Measurements from ENCODE around the gene ART1.
"Not testable (repeated sequence)": the region's sequence is repeated elsewhere in the genome, so short reads cannot be mapped to it uniquely, and the experiment has no call there.

Gene ART1

GRCh38 chr11:3648843-3649242, 3.9 kb downstream of the ART1 start:
- H3K4me1 ChIP-seq (ENCODE audit: control insufficient read depth, insufficient read depth, low read length, poor library complexity, severe bottlenecking); H3K36me3 ChIP-seq (ENCODE audit: control insufficient read depth, insufficient read depth, low read length); H3K4me3 ChIP-seq (ENCODE audit: extremely low read depth, insufficient read depth, low read length, poor library complexity, severe bottlenecking); H3K27ac ChIP-seq (ENCODE audit: low read depth, low read length, severe bottlenecking): not testable (repeated sequence)
- H3K9me3 ChIP-seq (ENCODE audit: control insufficient read depth, low read length): peaks cover 10% of the 10 kb centered on the region
- 94 to 96% methylated on average over 9 to 10 of the region's 13 CpGs for WGBS, 2 experiments (ENCODE audit: insufficient coverage in 2 of 2)

- not testable (repeated sequence) for H3K4me1 ChIP-seq (ENCODE audit: control insufficient read depth, insufficient read depth, low read length, poor library complexity, severe bottlenecking); H3K36me3 ChIP-seq (ENCODE audit: control insufficient read depth, insufficient read depth, low read length); H3K9me3 ChIP-seq (ENCODE audit: control insufficient read depth, low read length); H3K27ac ChIP-seq (ENCODE audit: low read depth, low read length, severe bottlenecking); H3K4me3 ChIP-seq (ENCODE audit: extremely low read depth, insufficient read depth, low read length, poor library complexity, severe bottlenecking)
- WGBS, 2 experiments (ENCODE audit: insufficient coverage in 2 of 2): 44 to 55% methylated on average over 6 of the region's 9 CpGs
Measured at GRCh38 chr11:3649374-3649773, 4.4 kb downstream of the ART1 start.

- not testable (repeated sequence) for H3K4me1 ChIP-seq (ENCODE audit: control insufficient read depth, insufficient read depth, low read length, poor library complexity, severe bottlenecking); H3K27ac ChIP-seq (ENCODE audit: low read depth, low read length, severe bottlenecking); H3K4me3 ChIP-seq (ENCODE audit: extremely low read depth, insufficient read depth, low read length, poor library complexity, severe bottlenecking); H3K9me3 ChIP-seq (ENCODE audit: control insufficient read depth, low read length); H3K36me3 ChIP-seq (ENCODE audit: control insufficient read depth, insufficient read depth, low read length)
- WGBS, 2 experiments (ENCODE audit: insufficient coverage in 2 of 2): 100% methylated on average over 1 of the region's 3 CpGs; no CpG with 5 or more reads in 1 of the 2 experiments
Measured at GRCh38 chr11:3652514-3652913, 7.6 kb downstream of the ART1 start.

GRCh38 chr11:3655547-3655946, 10.6 kb downstream of the ART1 start:
- H3K36me3 ChIP-seq (ENCODE audit: control insufficient read depth, insufficient read depth, low read length): no peaks in the 10 kb centered on the region
- H3K4me3 ChIP-seq (ENCODE audit: extremely low read depth, insufficient read depth, low read length, poor library complexity, severe bottlenecking): no peak overlapping the region
- H3K27ac ChIP-seq (ENCODE audit: low read depth, low read length, severe bottlenecking): no peak overlapping the region
- H3K9me3 ChIP-seq (ENCODE audit: control insufficient read depth, low read length): no peaks in the 10 kb centered on the region
- 83 to 84% methylated on average over 2 to 3 of the region's 3 CpGs for WGBS, 2 experiments (ENCODE audit: insufficient coverage in 2 of 2)
- no peaks in the 10 kb centered on the region for H3K4me1 ChIP-seq (ENCODE audit: control insufficient read depth, insufficient read depth, low read length, poor library complexity, severe bottlenecking)

GRCh38 chr11:3657331-3657730, 12.4 kb downstream of the ART1 start:
- 89 to 100% methylated on average over 2 to 4 of the region's 5 CpGs for WGBS, 2 experiments (ENCODE audit: insufficient coverage in 2 of 2)
- not testable (repeated sequence) for H3K9me3 ChIP-seq (ENCODE audit: control insufficient read depth, low read length); H3K4me1 ChIP-seq (ENCODE audit: control insufficient read depth, insufficient read depth, low read length, poor library complexity, severe bottlenecking); H3K27ac ChIP-seq (ENCODE audit: low read depth, low read length, severe bottlenecking); H3K4me3 ChIP-seq (ENCODE audit: extremely low read depth, insufficient read depth, low read length, poor library complexity, severe bottlenecking); H3K36me3 ChIP-seq (ENCODE audit: control insufficient read depth, insufficient read depth, low read length)

- H3K36me3 ChIP-seq (ENCODE audit: control insufficient read depth, insufficient read depth, low read length): no peaks in the 10 kb centered on the region
- H3K27ac ChIP-seq (ENCODE audit: low read depth, low read length, severe bottlenecking): no peak overlapping the region
- no peaks in the 10 kb centered on the region for H3K4me1 ChIP-seq (ENCODE audit: control insufficient read depth, insufficient read depth, low read length, poor library complexity, severe bottlenecking)
- 91 to 100% methylated on average over 6 to 7 of the region's 8 CpGs for WGBS, 2 experiments (ENCODE audit: insufficient coverage in 2 of 2)
- H3K4me3 ChIP-seq (ENCODE audit: extremely low read depth, insufficient read depth, low read length, poor library complexity, severe bottlenecking): no peak overlapping the region
- no peaks in the 10 kb centered on the region for H3K9me3 ChIP-seq (ENCODE audit: control insufficient read depth, low read length)
Measured at GRCh38 chr11:3658252-3658651, 13.3 kb downstream of the ART1 start.

GRCh38 chr11:3659595-3660515, 14.9 kb downstream of the ART1 start:
- H3K9me3 ChIP-seq (ENCODE audit: control insufficient read depth, low read length): no peaks in the 10 kb centered on the region

GRCh38 chr11:3660960-3661359, 16.0 kb downstream of the ART1 start:
- WGBS, 2 experiments (ENCODE audit: insufficient coverage in 2 of 2): 82 to 95% methylated on average over 2 of the region's 2 CpGs
- no peak overlapping the region for H3K27ac ChIP-seq (ENCODE audit: low read depth, low read length, severe bottlenecking)
- no peaks in the 10 kb centered on the region for H3K4me1 ChIP-seq (ENCODE audit: control insufficient read depth, insufficient read depth, low read length, poor library complexity, severe bottlenecking)
- no peak overlapping the region for H3K4me3 ChIP-seq (ENCODE audit: extremely low read depth, insufficient read depth, low read length, poor library complexity, severe bottlenecking)
- no peaks in the 10 kb centered on the region for H3K9me3 ChIP-seq (ENCODE audit: control insufficient read depth, low read length)
- H3K36me3 ChIP-seq (ENCODE audit: control insufficient read depth, insufficient read depth, low read length): peaks cover 9% of the 10 kb centered on the region

More at GRCh38 chr11:3659595-3660515, 14.9 kb downstream of the ART1 start:
- H3K27ac ChIP-seq (ENCODE audit: low read depth, low read length, severe bottlenecking): no peak overlapping the region
- 94 to 96% methylated on average over 30 to 33 of the region's 33 CpGs for WGBS, 2 experiments (ENCODE audit: insufficient coverage in 2 of 2)
- H3K4me3 ChIP-seq (ENCODE audit: extremely low read depth, insufficient read depth, low read length, poor library complexity, severe bottlenecking): no peak overlapping the region
- peaks cover 6% of the 10 kb centered on the region for H3K36me3 ChIP-seq (ENCODE audit: control insufficient read depth, insufficient read depth, low read length)
- H3K4me1 ChIP-seq (ENCODE audit: control insufficient read depth, insufficient read depth, low read length, poor library complexity, severe bottlenecking): no peaks in the 10 kb centered on the region

- H3K27ac ChIP-seq (ENCODE audit: low read depth, low read length, severe bottlenecking): no peak overlapping the region
Measured at GRCh38 chr11:3662856-3663255, 17.9 kb downstream of the ART1 start.

GRCh38 chr11:3664032-3664630, 19.2 kb downstream of the ART1 start:
- WGBS, 2 experiments (ENCODE audit: insufficient coverage in 2 of 2): 90 to 93% methylated on average over 9 to 10 of the region's 10 CpGs
- H3K4me1 ChIP-seq (ENCODE audit: control insufficient read depth, insufficient read depth, low read length, poor library complexity, severe bottlenecking): no peaks in the 10 kb centered on the region
- peaks cover 24% of the 10 kb centered on the region for H3K36me3 ChIP-seq (ENCODE audit: control insufficient read depth, insufficient read depth, low read length)
- no peak overlapping the region for H3K27ac ChIP-seq (ENCODE audit: low read depth, low read length, severe bottlenecking)
- no peaks in the 10 kb centered on the region for H3K9me3 ChIP-seq (ENCODE audit: control insufficient read depth, low read length)
- no peak overlapping the region for H3K4me3 ChIP-seq (ENCODE audit: extremely low read depth, insufficient read depth, low read length, poor library complexity, severe bottlenecking)

More at GRCh38 chr11:3662856-3663255, 17.9 kb downstream of the ART1 start:
- Histone ChIP-seq H3K9me3 (ENCODE audit: control insufficient read depth, low read length) (no peaks in the 10 kb centered on the region), H3K4me1 (ENCODE audit: control insufficient read depth, insufficient read depth, low read length, poor library complexity, severe bottlenecking) (no peaks in the 10 kb centered on the region), H3K4me3 (ENCODE audit: extremely low read depth, insufficient read depth, low read length, poor library complexity, severe bottlenecking) (no peak overlapping the region), H3K36me3 (ENCODE audit: control insufficient read depth, insufficient read depth, low read length) (peaks cover 19% of the 10 kb centered on the region)
